ENCODE measurements around the gene ACCSL.

DNA sequence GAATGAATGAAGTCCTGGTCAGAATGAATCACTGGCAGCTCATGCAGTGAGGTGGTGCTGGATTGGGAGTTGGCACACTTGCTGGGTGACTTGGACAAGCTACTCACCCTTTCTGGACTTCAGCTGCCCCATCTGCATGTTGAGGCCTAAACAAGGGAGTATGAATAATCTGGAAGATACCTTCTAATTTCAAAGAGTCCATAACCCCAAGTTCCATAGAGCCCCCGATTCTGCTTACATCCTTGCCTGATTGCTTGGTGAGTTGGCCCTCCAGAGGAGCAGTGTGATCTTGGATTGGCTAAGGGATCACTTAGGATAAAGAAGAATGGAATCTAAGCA is 18.3 kb upstream of the ACCSL start:
- no peak for TF ChIP-seq CTCF (IDR thresholded peaks at IDR 0.05)
- no peak for TF ChIP-seq EZH2 (IDR thresholded peaks at IDR 0.05; ENCODE audit: borderline replicate concordance, insufficient read depth, low read depth, low read length, poor library complexity, severe bottlenecking)

All from B cell (primary cell).